GM18868 (cell line): ENCODE measurements around the gene PADI3.

Source experiments
- ATAC-seq: cut with Tn5 transposase; IDR thresholded peaks from one replicate; pipeline ENCODE4 v1.9.1; 2021; ENCODE audit warnings: mild to moderate bottlenecking, moderate library complexity; ENCODE audit not compliant: unreplicated experiment

Gene PADI3

DNA sequence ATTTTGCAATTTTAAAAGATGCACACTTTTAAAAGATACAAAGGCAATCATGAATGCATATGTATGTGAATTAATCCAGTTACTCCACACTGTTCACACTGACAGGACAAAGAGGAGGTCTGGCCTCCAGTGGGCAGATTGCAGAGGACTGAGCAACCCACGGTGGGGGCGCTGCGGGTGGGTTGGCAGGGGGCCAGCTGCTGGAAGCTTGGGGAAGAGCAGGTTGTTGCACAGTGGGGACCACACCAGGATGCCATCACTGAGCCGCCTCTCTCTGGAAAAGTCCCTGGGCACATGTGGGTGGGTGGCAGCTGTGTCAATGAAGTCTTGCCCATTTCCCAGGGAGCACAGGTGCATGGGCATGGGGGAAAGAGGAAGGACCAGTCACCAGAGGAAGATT lies 46.4 kb downstream of the PADI3 start:
- no peak for ATAC-seq

DNA sequence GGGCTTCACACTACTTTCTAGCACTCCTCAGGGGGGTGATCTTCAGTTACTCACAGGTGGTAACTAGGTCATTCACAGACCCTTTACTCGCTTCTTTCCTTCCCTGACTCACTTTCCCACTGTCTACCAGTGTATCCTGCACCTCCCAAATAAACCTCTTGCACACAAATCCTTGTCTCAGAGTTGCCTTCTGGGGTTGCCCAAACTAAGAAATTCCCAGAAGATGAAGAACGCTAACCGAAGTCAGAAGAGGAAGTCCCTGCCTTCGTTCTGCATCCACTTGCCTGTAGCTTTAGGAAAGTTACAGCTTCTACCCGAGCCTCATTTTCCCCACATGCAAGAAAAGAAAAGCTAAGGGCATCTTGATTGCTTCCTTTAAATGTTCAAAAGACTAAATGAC lies 47.2 kb downstream of the PADI3 start:
- ATAC-seq, result no peak

DNA sequence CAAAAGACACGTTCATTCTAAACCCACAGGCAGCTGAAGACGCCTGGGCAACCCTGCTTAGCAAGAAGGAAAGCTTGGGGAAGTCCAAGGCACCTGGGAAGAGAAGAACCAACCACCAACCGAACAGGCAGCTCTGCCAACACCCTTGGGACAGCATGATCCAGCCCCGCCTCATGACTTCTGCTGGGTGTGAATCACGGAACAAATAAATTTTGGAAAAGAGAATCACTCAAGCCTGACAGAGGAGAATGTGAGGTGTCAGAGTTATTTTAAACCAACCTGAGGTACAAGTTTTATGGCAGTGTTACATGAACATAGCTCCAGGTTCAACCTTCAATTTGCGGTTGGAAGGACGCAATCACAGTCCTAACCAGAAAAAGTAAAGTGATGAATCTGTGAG lies 49.1 kb downstream of the PADI3 start:
- no peak for ATAC-seq

DNA sequence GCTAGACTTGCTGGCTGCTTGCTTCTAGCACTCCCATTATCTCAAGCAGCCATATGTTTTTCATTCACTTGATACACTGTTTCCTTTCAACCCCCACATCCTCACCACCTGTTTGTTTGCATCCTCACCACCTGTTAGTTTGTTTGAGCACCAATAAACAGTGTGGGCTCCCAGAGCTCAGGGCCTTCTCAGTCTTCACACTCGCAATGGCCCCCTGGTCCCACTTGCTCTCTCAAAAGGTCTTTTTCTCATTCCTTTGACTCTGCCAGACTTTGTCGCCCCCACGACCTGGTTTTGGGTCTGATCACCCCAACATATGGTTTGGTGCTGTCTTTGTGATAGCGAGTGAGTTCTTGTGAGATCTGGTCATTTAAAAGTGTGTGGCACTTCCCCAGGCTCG lies 52.9 kb downstream of the PADI3 start:
- ATAC-seq, result no peak

DNA sequence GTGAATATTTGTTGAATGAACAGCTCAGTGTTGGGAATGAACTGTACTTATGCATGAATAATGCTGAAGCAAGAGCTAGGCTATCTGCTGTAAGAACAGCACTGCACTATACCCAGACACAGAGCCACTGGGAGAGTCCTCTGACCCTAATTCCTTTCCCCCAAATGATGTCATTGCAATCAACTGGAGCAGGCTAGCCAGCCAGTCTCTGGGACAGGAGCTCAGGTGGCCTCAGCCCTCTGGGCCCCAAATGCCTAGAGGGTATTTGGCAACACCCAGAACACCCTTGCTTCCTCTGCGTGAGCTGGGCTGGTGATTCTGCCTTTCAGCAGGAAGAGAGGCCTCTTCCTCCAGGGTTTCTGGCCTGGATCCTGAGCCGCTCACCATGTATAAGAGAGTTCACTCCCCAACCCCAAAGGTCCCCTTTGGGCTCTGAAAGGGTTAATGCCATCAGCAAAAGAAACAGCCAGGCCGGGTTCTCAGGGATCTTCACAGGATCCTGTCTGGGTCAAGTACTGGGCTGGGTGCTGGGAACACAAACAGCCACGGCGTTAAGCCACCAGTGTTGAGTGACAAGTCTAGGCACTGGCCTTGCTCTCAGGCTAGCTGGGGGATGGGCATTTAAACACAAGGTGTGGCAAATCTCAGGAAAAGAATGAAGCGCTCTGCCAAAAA lies 55.4 kb downstream of the PADI3 start:
- no peak for ATAC-seq

DNA sequence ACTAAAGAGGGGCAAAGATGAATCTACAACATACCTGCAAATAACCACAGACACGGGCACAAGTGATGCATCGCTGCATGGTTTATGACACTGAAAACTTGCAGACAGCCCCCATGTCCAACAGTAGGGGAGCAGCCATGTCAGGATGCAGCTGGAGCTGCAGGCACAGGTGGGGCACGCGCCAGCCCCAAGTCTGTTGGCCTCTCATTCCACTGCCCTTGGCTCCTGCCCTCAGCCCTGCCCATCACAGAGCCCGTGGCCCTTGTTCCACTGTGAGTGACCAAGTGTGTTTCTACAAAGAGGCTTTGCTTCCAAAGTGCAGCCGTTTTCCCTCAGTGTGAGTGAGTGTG lies 55.9 kb downstream of the PADI3 start:
- no peak for ATAC-seq

DNA sequence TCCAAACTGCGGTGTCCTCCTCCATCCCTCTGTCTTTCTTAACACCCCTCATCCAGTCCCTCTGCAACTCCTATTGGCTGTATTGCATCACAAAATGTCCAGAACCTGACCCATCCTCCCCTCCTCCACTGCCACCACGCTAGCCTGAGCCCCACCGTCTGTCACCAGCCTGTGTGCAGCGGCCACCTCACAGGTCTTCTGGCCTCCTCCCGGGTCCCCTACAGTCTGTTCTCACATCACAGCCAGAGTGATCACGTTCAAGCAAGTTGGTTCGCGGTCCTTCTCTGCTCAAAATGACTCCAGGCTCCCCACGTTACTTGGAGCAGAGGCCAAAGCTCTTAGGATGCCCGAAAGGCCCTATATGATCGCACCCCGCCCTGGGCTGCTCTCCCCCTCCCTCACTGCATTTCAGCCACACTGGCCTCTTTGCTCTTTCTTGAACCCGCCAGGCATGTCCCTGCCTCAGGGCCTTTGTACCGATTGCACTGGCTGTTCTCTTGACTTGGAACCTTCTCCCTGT lies 56.7 kb downstream of the PADI3 start:
- no peak for ATAC-seq

DNA sequence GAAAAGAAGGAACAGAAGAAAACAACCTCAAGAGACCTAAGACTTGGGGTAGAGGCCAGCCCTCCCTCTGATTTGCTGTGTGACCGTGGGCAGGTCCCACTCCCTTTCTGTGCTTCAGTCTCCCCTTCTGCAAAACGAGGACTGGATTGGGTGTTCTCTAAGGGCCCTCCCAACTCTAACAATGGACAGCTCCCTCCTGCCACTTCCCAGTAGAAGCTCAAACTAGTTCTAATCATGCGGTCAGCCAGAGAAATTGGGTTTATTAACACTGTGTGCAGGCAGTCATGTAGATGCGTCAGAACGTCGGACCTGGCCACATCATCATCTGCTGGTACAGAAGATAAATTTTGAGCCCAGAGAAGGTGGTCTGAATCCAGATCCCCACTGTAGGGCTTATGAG lies 57.5 kb downstream of the PADI3 start:
- no peak for ATAC-seq

DNA sequence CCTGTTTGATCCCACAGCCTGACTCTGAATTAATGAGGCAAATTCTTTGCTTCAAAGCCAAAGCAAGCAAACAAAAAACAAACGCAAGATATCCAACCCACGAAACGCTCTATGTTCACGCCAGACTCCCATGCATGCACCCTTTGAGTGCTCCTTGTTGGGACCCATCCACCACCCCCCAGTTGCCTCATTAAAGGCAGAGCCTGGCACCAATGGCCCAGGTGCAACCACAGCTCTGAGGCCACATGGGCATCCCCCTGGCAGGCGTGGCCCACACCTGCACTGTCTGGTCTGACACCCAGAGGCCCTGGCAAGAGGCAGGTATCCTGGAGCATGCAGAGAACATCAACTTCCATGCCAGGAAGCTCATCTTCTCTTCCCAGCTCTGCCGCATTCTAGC lies 58.0 kb downstream of the PADI3 start:
- no peak for ATAC-seq

DNA sequence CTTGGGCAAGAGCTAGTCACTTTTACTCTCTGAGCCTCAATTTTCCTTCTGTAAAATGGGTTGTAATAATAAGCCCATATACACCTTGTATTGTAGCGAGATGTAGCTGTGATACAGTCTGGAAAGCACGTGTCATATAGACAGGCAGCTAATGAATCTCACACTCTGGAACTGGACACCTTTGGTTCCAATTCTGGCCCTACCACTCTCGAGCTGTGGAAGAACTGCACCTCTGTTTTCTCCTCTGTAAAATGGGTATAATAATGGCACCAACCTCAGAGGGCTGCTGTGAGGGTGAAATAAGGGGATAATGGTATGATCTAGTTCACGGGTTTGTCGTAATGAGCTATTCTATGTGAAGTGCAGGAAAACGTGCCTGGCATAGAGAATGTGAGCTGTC lies 58.4 kb downstream of the PADI3 start:
- no peak for ATAC-seq

DNA sequence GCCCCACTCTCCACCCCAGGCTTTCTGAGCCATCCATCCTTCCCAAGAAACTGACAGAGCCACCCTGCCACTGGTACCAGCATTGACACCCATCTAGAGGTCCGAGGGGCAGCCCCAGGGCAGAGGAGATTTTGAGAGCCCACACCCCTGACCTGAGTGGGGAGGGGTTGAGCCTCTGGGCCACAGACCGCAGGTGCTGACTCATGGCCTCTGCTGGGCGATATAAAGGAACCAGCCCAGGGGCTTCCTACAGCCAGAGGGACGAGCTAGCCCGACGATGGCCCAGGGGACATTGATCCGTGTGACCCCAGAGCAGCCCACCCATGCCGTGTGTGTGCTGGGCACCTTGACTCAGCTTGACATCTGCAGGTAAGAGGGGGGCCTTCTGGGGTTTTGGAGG lies 59.0 kb downstream of the PADI3 start, which contains the start of gene PADI4:
TSS of gene PADI4 (plus strand) at position 252 of the 400 bp plus-strand sequence. CDS start at position 278, 26 bp downstream.
- ATAC-seq, result no peak

DNA sequence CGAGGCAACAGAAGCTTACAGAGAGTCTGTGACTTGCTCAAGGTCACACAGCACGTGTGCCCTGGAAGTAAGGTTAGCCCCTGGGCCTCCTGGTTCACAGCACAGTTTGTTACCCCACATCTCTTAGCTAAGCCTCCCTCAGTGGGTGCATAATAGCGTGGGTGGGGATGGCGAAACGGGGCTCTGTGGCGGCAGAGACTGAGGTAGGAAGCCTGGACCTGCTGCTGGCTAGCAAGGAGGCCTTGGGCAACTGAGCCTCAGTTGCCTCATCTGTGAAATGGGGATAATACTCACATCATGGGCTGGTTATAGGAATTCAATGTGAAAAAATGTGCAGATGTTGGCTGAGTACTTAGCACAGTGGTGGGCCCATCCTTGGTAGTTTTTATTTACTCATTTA lies 59.7 kb downstream of the PADI3 start:
- no peak for ATAC-seq

DNA sequence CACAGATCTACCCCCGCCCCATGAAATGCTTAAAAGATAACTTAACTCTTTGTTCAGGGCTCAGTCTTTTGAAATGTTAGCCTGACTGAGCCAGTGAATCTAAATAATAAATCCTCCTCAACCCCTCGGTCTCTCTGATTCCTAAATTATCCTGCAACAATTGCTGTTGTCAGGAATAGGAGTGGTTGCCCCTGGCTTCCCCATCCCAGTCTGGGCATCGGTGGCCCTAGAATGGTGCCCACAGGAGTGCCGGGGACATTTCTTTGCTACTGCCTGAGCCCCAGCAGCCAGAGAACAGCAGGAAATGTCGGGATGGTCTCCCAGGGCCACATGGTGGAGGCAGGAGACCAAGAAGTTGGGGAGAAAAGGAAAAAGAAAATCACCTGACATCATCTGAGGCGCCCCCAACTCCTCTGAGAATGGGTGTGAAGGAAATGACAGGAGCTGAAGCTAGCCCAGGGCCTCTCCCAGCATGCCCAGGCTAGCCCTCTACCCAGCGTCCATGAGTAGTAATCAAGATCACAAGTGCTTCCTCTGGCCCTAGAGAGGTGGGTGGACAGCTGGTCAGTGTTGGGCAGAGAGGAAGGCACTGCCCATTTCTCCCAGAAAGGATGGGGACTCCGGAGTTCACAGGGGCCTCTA lies 60.6 kb downstream of the PADI3 start:
- ATAC-seq, result no peak

DNA sequence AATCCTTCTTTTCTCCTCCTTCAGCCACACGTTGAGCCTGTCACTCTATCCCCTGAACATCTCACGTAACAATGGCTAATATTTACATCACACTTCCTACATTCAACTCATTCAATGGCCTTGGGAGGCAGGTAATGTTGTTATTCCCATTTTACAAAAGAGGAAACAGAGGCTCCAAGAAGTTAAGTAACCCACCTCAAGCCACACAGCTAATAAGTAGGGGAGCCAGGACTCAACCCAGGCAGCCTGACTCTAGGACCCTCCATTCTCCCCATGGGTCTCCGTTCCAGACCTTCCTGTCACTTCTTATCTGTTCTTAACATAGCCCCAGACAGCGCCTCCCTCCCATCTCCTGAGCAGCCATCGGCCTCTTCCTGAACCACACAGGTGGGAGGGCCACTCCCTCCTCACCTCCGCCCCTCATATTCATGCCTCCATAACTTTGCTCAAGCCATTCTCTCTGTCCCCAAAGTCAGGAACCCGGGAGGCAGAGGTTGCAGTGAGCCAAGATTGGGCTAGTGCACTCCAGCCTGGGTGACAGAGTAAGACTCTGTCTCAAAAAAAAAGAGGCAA lies 61.3 kb downstream of the PADI3 start:
- no peak for ATAC-seq

DNA sequence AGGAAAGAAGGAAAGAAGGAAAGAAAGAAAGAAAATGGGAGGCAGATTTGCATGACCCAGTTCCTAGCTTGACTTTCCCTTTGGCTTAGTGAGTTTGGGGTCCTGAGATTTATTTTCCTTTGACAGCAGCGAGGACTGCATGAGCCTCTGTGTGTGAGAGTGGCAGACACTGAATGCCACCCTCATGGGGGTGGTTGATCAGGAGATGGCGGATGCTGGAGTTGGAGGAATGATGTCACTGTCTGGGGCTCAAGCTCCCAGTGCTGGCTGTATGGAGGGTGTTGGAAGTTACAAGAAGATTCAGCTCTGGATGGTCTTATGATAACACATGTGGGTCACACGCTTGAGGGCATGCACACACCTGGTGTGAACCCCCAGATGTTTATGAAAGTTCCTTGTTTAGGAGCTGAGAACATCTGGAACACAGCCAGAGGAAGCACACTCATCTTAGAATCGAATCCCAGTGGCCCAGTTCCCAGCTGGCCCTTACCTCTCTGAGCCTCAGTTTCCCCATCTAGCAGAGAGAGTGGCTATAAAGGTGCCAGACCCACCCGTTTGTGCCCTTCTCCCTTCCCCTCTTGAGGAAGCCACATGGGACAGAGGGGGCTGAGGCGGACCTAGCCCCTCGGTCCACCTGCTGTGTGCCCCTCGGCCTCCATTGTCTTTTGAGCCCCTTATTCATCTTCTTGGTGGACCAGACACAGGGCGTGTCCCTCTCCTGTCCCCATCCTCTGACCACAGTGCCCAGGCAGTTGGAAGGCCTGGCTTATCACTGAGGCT lies 64.8 kb downstream of the PADI3 start:
- no peak for ATAC-seq

DNA sequence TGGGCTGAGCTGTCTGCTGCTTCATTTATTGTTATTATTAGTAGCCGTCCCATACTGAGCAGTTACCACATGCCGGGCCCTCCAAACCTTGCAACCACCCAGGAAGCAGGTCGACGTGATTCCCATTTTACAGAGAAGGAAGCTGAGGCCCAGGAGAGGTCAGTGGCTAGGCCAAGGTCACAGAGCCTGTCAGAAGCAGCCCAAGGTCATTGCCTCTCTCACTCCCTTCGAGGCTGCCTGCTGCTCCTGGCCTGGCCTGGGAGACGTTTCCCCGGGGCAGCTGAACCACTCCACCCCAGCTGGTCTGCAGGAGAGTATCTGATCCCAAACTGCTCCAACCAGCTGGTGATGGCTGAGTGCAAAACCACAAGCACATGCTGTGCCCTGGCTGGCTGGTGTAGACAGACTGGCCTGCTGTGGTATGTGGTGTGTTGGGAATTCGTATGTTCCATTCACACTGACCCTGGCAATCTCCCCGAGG lies 65.6 kb downstream of the PADI3 start:
- no peak for ATAC-seq

DNA sequence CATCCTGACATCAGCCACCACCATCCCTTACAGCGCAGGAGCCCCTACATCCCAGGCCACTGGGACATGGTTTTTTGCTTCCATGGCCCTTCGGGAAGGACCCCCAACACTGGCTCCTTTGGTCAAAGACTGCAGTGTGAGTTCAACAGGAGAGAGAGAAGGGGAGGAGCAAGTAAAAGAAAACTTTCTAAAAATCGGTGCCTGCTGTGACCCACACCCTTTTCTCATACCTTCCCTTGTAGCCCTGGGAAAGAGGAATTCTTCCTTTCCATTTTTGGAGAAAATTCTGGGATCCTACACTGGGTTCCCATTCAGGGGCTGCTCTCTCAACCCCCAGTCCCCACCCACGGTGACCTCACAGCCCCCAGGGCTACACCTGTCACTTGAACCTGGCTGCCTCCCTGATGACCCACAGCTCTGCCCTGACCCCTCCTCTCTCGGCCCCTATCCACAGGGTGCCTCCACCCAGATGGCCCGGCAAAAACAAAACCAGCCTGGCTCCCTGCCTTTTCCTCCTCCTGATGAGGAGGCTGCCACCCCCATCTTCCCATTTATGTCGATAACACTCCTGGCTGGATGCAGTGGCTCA lies 66.7 kb downstream of the PADI3 start:
- no peak for ATAC-seq

DNA sequence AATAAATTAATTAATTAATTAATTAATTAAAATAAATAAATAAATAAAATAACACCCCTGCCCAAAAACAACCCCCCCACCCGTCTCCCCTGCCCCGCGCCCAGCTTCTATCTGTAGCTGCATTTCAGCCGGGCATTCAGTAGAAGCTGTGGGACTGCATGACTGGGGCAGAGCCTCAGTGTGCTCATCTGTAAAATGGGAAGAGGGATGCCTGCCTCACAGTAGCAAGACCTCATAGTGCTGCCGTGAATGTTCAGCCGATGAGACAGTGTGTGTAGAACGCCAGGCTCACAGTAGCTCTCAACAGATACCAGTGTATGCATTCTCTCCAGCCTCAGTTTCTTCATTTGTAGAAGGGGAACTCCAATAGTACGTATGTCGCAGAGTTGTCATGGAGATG lies 67.8 kb downstream of the PADI3 start:
- ATAC-seq, result no peak

DNA sequence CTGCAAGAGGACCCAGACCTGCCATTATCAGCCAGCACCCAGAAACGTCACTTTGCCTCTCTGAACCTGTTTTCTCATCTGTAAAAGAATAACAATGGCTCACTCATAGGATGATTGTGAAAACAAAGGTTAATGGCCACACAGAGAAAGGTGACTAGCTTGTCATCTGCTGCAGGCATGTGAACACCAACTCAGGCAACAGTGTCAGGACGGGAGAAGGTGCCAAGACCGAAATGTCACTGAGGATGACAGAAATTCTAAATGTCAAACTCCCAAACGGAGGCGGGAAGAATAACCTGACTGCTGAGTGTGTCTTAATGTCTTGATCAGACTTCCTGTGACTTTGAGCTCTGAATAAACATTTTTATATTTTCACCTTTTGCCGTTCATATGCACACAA lies 69.4 kb downstream of the PADI3 start:
- ATAC-seq, result no peak

DNA sequence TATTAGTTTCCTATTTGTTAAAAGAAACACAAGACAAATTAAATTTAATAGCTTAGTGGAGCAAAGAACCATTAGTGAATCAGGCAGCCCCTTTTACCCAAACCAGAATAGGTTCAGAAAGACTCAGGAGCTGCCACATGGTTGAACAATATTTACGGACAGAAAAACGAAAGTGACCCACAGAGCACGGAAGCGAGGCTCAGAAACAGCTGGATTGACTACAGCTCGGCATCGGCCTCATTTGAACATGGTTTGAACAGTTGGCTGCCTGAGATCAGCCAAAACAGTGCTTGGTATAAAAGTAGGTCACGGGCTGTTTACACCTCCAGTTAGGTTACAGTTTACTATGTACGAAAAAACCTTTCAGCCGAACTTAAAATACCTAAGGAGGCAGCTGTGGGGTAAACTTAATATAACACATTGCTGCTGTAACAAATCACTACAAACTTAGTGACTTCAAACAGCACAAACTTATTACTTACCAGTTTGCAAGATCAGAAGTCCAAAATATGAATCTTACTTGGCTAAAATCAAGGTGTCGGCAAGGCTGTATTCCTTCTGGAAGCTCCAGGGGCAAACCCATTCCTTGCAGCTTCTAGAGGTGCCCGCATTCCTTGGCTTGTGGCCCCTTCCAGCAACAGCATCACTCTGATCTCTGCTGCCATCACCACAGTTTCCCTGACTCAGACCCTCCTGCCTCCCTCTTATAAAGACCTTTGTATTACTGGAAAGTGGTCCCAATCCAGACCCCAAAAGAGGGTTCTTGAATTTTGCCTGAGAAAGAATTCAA lies 70.9 kb downstream of the PADI3 start:
- no peak for ATAC-seq
